IMR-90 (cell line): ENCODE measurements around the gene EML4. TPM values are rescaled to one million over a fixed set of nuclear protein-coding genes. Genes with fewer than 3 reads are reported as not detected.

ENCODE experiments used
- ATAC-seq: fragments of 200-7000 bp; cut with Tn5 transposase; 2 replicates; pipeline ENCODE4 v1.9.1; 2020; ENCODE audit warnings: low read depth, mild to moderate bottlenecking, moderate library complexity
- BruUV-seq: library from RNA; stranded (reverse); fragments of 400-500 nt; replicated peaks from 2 replicates; lab custom pipeline; 2021; lab: Mats Ljungman, UMichigan
- CTCF ChIA-PET: fragments of 300-600 bp; formaldehyde crosslinking; extraction: SDS; loops from one replicate; lab custom pipeline; 2021; ENCODE audit warnings: antibody characterized with exemption; lab: Yijun Ruan, JAX
- POLR2A ChIA-PET: fragments of 300-600 bp; sonication (Branson Sonifier 250); formaldehyde crosslinking; loops from one replicate; lab custom pipeline; 2022; ENCODE audit warnings: antibody characterized with exemption; ENCODE audit not compliant: unreplicated experiment; lab: Charles Lee
- DNase-seq: peaks from one replicate; pipeline ENCODE4 v3.0.0; 2013
- H2AFZ ChIP-seq: replicated peaks from 2 replicates; pipeline ENCODE3; 2013; ENCODE audit warnings: low read length, mild to moderate bottlenecking; ENCODE audit not compliant: poor library complexity
- H2AK5ac ChIP-seq: 2 replicates; pipeline ENCODE4 v1.6.1; 2013; ENCODE audit warnings: low read depth, low read length, inconsistent platforms
- H2AK9ac ChIP-seq: replicated peaks from 2 replicates; pipeline ENCODE3; 2013; ENCODE audit warnings: mild to moderate bottlenecking, low read depth, low read length, moderate library complexity; ENCODE audit not compliant: poor library complexity
- H2BK120ac ChIP-seq: 2 replicates; pipeline ENCODE4 v1.6.1; 2013; ENCODE audit warnings: low read depth, low read length, inconsistent platforms
- H2BK15ac ChIP-seq: 3 replicates; pipeline ENCODE4 v1.6.1; 2013; ENCODE audit warnings: low read depth, low read length, inconsistent platforms
- H2BK20ac ChIP-seq: 2 replicates; pipeline ENCODE4 v1.6.1; 2013; ENCODE audit warnings: low read depth, mild to moderate bottlenecking, inconsistent platforms, low read length, moderate library complexity
- H2BK5ac ChIP-seq: 2 replicates; pipeline ENCODE4 v1.6.1; 2013; ENCODE audit warnings: mild to moderate bottlenecking, low read depth, low read length, inconsistent platforms; ENCODE audit not compliant: poor library complexity, severe bottlenecking
- H3K14ac ChIP-seq: replicated peaks from 2 replicates; pipeline ENCODE4 v1.6.1; 2013; ENCODE audit warnings: low read depth, low read length, inconsistent platforms
- H3K18ac ChIP-seq: 2 replicates; pipeline ENCODE4 v1.6.1; 2013; ENCODE audit warnings: low read depth, low read length, control low read depth
- H3K23ac ChIP-seq: 2 replicates; pipeline ENCODE4 v1.6.1; 2013; ENCODE audit warnings: low read depth, low read length, inconsistent platforms
- H3K27ac ChIP-seq: 2 replicates; pipeline ENCODE4 v1.5.1; 2013; ENCODE audit warnings: mild to moderate bottlenecking, control low read depth, low read length; ENCODE audit not compliant: insufficient read depth
- H3K27me3 ChIP-seq: 2 replicates; pipeline ENCODE4 v1.6.1; 2013; ENCODE audit warnings: low read length; ENCODE audit not compliant: control insufficient read depth, insufficient read depth
- H3K36me3 ChIP-seq: 2 replicates; pipeline ENCODE4 v1.6.1; 2013; ENCODE audit warnings: low read length, mixed read lengths; ENCODE audit not compliant: control insufficient read depth, insufficient read depth
- H3K4ac ChIP-seq: 2 replicates; pipeline ENCODE4 v1.6.1; 2013; ENCODE audit warnings: low read depth, low read length, inconsistent platforms
- H3K4me1 ChIP-seq: 2 replicates; pipeline ENCODE4 v1.6.1; 2013; ENCODE audit warnings: low read length, mixed read lengths; ENCODE audit not compliant: control insufficient read depth, insufficient read depth
- H3K4me2 ChIP-seq: 2 replicates; pipeline ENCODE4 v1.6.1; 2013; ENCODE audit warnings: low read depth, mild to moderate bottlenecking, control low read depth, low read length, moderate library complexity
- H3K4me3 ChIP-seq: 2 replicates; pipeline ENCODE4 v1.5.1; 2013; ENCODE audit warnings: low read depth, mild to moderate bottlenecking, control low read depth, low read length, moderate library complexity; ENCODE audit not compliant: insufficient read depth
- H3K56ac ChIP-seq: 2 replicates; pipeline ENCODE4 v1.6.1; 2013; ENCODE audit warnings: low read length, inconsistent platforms; ENCODE audit not compliant: insufficient read depth; ENCODE audit errors: extremely low read depth
- H3K79me1 ChIP-seq, 2 experiments: 2 replicates each; pipeline ENCODE4 v1.6.1; 2013; ENCODE audit warnings: low read length in 2 of 2, inconsistent platforms in 1 of 2, low read depth in 1 of 2
- H3K9ac ChIP-seq: 2 replicates; pipeline ENCODE4 v1.6.1; 2013; ENCODE audit warnings: low read depth, low read length, control low read depth
- H3K9me1 ChIP-seq: 2 replicates; pipeline ENCODE4 v1.6.1; 2013; ENCODE audit warnings: low read length, inconsistent platforms; ENCODE audit not compliant: insufficient read depth
- H3K9me3 ChIP-seq: 2 replicates; pipeline ENCODE4 v1.6.1; 2013; ENCODE audit warnings: low read length; ENCODE audit not compliant: control insufficient read depth, insufficient read depth
- H4K20me1 ChIP-seq: 2 replicates; pipeline ENCODE4 v1.6.1; 2013; ENCODE audit warnings: low read length, inconsistent platforms; ENCODE audit not compliant: insufficient read depth
- H4K5ac ChIP-seq: 2 replicates; pipeline ENCODE4 v1.6.1; 2013; ENCODE audit warnings: mild to moderate bottlenecking, low read depth, low read length, control low read depth
- H4K8ac ChIP-seq, 2 experiments: 2 replicates each; pipeline ENCODE4 v1.6.1; 2013; ENCODE audit warnings: low read depth in 2 of 2, low read length in 2 of 2, control low read depth in 1 of 2, inconsistent platforms in 1 of 2
- H4K91ac ChIP-seq: 2 replicates; pipeline ENCODE4 v1.6.1; 2013; ENCODE audit warnings: low read depth, low read length, inconsistent platforms; ENCODE audit not compliant: insufficient read depth
- BHLHE40 ChIP-seq: fragments of 150-350 bp; IDR thresholded peaks from 2 replicates; pipeline ENCODE4 v1.6.1; 2016; ENCODE audit warnings: mild to moderate bottlenecking, low read depth, low read length
- MAFK ChIP-seq: IDR thresholded peaks from 2 replicates; pipeline ENCODE4 v1.6.1; 2012; ENCODE audit warnings: low read depth, low read length, improper control_type of control experiment
- RFX5 ChIP-seq: IDR thresholded peaks from 2 replicates; pipeline ENCODE4 v1.8.0; 2012; ENCODE audit warnings: low read depth, mild to moderate bottlenecking, low read length, moderate library complexity
- USF2 ChIP-seq: fragments of 150-350 bp; IDR thresholded peaks from 2 replicates; pipeline ENCODE4 v1.6.1; 2017; ENCODE audit warnings: mild to moderate bottlenecking, antibody characterized with exemption, low read length, low read depth
- WGBS, 2 experiments: methylation state at CpG; one replicate each; pipeline versions ENCODE4 v1.1.5 to v1.1.7; 2013; ENCODE audit warnings: missing lambda C conversion rate in 2 of 2; ENCODE audit not compliant: insufficient read length in 1 of 2; ENCODE audit errors: extremely low coverage in 2 of 2; 5-methylcytosine and 5-hydroxymethylcytosine counted together
- dilution Hi-C: fragments of 300-500 bp; cut with HindIII; formaldehyde crosslinking; loops from one replicate; pipeline ENCODE4 v1.14.3; 2018; ENCODE audit warnings: low sequenced_read_pairs; ENCODE audit not compliant: unreplicated experiment
- in situ Hi-C: fragments of 300-500 bp; cut with MboI; formaldehyde crosslinking; loops from 3 replicates; pipeline ENCODE4 v1.14.3; 2019; ENCODE audit warnings: low sequenced_read_pairs, inconsistent platforms, mixed read lengths
- intact Hi-C: fragments of 100-400 bp; cut with micrococcal nuclease; formaldehyde crosslinking; loops from 2 replicates; pipeline ENCODE4 v1.10.0; 2022
- polyA plus RNA-seq, 3 experiments: library from polyadenylated mRNA; depleted of rRNA; stranded (reverse); fragments of >200 nt; gene quantifications; 2 replicates each; pipeline ENCODE4 v1.2.3, GENCODE V29; 2012; ENCODE audit warnings: low replicate concordance in 1 of 3
- total RNA-seq: library from RNA; depleted of rRNA; stranded (reverse); fragments of >200 nt; gene quantifications from 2 replicates; pipeline ENCODE4 v1.2.3, GENCODE V29; 2012

The EML4 gene
- total and polyA plus RNA-seq, 2 of the 4 experiments (the other 2 are of a cell fraction): 29.7 to 73.7 TPM

DNA sequence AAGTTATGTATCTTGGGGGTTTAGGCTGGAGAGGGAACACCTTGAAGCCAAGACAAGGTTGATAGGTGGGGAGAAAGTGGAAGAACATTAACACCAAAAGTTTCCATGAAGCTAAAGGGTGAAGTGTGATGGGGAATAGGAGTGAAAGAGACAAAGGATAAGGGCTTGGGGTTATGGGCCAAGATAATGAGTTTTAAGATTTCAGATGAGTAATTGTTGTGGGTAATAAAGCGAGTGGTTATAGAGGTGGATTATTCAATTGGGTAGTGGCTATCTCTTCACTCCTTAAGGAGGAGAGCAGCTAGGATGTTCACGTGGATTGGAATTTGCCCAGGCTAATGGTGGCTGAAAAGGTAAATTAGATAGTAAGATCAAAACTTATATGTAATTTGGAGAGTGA is 29.8 kb downstream of the EML4 start:
- intact Hi-C loops: no loop called here

More for the DNA sequence above, 29.8 kb downstream of the EML4 start:
- no peak overlapping the region for H3K27ac ChIP-seq
- no peak overlapping the region for H2AK9ac ChIP-seq
- no peaks in the 10 kb centered on the region for H3K36me3 ChIP-seq
- H3K4me3 ChIP-seq: no peak overlapping the region
- H3K27me3 ChIP-seq: no peaks in the 10 kb centered on the region
- no peak overlapping the region for H4K91ac ChIP-seq
- POLR2A ChIA-PET: no interaction called here
- peak overlapping the region; percentile 19; the same call in 1 of the 2 replicates for H3K4ac ChIP-seq
- H3K18ac ChIP-seq: peak overlapping the region; percentile 17; the same call in 1 of the 2 replicates
- H2BK120ac ChIP-seq: 0 out of 2 replicates have a peak overlapping the region, but pooled peaks have one; percentile 5
- no TSS peak for BruUV-seq
- H3K4me2 ChIP-seq: no peak overlapping the region
- no peak overlapping the region; the same call in 1 of the 2 replicates for H3K23ac ChIP-seq
- no peak overlapping the region for H3K9ac ChIP-seq
- no peak overlapping the region for H2AFZ ChIP-seq
- dilution Hi-C loops: no loop called here
- H4K5ac ChIP-seq: peak overlapping the region; percentile 47; the same call in 1 of the 2 replicates
- no peak overlapping the region for H2BK15ac ChIP-seq
- H3K9me1 ChIP-seq: peaks cover 16% of the 10 kb centered on the region
- H2BK5ac ChIP-seq: peak overlapping the region; percentile 7
- peak overlapping the region in 1 of 2 experiments; percentile 51; a peak in 2 of 4 replicates for H4K8ac ChIP-seq
- CTCF ChIA-PET: no interaction called here
- H3K4me1 ChIP-seq: peaks cover 18% of the 10 kb centered on the region
- peak overlapping the region; percentile 39; the same call in 1 of the 2 replicates for H3K14ac ChIP-seq
- no peak overlapping the region for H3K56ac ChIP-seq
- 100% methylated on average over 1 to 2 of the region's 2 CpGs for WGBS, 2 experiments
- TF ChIP-seq USF2 (no peak), BHLHE40 (no peak), RFX5 (no peak), MAFK (no peak)
- H4K20me1 ChIP-seq: peaks cover 6% of the 10 kb centered on the region; the same call in 1 of the 2 replicates
- peaks cover 39 to 63% of the 10 kb centered on the region in 2 experiments for H3K79me1 ChIP-seq
- H3K9me3 ChIP-seq: no peaks in the 10 kb centered on the region
- in situ Hi-C loops: no loop called here
- no peak for DNase-seq
- H2AK5ac ChIP-seq: no peak overlapping the region
- H2BK20ac ChIP-seq: peak overlapping the region; percentile 32; the same call in 1 of the 2 replicates
- no peak for ATAC-seq
